ENCODE results near the gene RAB22A.

RAB22A gene, protein sequence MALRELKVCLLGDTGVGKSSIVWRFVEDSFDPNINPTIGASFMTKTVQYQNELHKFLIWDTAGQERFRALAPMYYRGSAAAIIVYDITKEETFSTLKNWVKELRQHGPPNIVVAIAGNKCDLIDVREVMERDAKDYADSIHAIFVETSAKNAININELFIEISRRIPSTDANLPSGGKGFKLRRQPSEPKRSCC

DNA sequence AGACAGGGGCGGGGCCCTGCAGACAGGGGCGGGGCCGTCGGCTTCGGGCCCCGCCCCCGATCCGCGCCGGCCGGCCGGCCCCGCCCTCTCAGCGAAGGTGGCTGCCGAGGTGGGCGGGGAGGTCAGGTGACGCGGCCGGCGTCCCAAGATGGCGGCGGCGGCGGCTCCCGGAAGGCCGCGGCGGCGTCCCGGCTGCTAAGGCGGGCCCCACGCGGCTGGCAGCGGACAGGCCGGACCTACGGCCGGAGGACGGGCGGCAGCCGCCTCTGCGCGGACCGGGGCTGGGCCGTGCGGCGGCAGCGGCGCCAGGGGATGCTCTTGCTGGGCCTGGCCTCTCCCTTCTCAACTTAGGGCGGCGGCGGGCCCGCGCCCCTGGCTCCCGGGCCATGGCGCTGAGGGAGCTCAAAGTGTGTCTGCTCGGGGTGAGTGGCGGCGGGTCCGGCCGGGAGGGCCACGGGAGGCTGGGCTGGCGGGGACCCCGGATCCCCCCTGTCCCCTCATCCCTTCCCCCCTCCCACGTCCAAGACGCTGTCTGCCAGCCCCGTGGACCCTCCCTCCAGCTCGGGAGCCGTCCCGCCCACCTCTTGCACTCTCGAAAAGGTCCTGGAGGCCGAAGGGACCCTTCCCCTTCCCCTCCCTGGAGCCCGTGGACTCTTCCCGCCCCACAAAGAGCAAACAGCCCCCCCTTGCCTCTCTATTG, at the start of gene RAB22A:
TSS of gene RAB22A (plus strand) at position 125 of the 700 bp plus-strand sequence. CDS start at position 387, 262 bp downstream.
- peak; percentile 55 to 76 for DNase-seq (ENCODE audit: low read depth in 2 of 2)

DNA sequence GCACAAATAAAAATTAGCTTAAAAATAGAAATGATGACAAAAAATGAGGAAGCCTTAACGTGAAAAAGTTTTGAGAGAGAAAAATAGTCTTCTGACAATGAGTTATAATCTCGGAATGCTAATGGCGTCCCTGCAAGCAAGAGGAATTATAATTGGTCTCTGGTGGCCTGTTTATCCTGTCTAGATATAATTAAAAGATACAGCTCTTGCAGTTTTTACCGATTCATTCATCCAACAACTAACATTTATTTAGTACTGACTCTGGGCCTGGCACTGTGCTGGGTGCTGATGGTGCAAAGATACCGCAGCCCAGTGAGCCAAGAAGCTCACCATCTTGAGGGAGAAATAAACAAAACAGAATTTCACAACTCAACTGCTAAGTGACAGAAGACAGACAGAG, 49.5 kb upstream of the RAB22A start:
- DNase-seq (ENCODE audit: low read depth in 2 of 2): no peak

- no peak for DNase-seq (ENCODE audit: low read depth in 2 of 2)
Observed at GRCh38 chr20:58261660-58262059, 47.9 kb upstream of the RAB22A start.

DNA sequence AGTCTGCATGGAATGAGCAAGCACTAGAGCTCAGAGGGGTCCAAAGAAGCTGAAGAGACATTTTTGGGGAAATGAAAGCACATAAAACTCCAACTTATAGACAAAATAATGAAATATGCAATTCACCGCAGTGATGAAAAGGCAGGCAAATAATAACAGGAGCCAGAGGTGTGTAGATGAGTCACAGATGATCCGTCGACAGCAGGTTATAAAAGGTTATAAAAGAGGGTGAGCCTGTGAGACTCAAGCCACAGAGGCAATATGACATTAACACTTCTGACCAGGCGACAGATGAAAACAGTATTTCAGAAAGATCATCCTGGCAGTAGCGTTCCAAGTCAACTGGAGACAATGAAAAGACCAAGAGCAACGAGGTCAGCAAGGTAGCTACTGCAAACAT, 45.2 kb upstream of the RAB22A start:
- DNase-seq (ENCODE audit: low read depth in 2 of 2): no peak

DNA sequence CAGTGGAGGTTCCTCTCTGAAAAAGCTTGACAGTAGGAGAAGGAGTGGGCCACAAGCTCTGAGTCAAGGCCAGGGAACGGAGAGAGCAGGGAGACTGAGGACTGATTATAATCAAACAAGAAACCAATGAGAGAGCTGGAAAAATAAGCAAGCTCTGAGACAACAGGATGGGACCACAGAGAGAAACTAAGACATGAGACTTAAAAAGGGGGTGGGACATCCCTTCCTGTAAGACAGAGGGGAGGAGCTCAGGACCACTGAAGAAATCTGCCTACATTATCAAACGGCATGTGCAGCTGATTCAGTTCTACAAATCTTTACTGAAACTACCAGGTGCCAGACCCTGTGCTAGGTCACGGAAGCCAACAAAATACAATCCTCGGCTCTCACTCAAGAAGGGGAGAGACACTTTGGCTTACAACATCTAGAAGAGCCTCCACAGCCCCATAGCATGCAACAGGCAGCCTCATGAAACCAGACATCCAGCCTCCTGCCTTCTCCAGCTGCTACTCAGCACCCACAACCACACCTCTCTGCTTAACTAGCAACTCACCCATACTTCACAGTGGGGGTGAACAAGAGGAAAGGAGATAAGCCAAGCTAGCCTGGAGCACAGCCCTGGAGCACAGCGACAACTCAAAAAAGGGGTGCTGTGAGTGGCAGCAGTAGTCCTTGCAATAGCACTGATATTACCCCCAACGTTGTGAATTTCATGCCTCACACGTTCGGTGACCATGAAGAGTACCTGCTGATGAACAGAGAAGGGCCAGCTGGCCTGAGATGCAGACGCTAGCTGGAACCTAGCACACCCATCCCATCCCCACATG, 41.9 kb upstream of the RAB22A start:
- no peak for DNase-seq (ENCODE audit: low read depth in 2 of 2)

GRCh38 chr20:58268421-58268821, 41.1 kb upstream of the RAB22A start:
- DNase-seq (ENCODE audit: low read depth in 2 of 2): no peak

DNA sequence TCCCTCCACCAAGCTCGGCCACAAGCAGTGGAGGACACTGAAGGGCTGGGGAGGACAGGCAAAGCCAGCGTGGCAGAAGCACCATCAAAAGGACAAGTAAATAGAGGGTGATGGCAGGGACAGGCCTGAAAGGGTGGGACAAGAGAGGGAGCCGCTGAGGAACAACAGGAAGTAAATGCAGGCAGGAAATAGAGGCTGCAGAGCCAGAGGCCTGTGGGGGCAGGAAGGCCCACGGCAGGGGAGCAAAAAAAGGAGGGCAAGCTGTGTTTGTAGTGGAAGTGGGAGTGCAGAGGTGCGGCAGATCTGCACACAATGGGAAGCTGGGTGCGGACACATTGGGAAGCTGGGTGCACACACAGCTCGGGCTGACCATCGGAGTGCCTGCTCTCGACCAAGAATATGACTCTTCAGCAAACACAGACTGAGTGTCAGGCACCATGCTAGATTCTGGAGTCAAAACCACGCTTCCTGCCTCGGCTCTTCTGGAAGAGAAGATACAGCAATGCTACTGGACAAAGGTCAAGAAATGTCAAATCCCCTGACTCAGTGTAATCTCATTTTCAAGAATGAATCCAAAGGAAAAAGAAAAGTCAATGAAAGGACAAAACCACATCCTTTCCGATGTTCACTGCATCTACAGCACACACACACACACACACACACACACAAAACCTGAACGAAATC, 40.4 kb upstream of the RAB22A start:
- no peak for DNase-seq (ENCODE audit: low read depth in 2 of 2)

DNA sequence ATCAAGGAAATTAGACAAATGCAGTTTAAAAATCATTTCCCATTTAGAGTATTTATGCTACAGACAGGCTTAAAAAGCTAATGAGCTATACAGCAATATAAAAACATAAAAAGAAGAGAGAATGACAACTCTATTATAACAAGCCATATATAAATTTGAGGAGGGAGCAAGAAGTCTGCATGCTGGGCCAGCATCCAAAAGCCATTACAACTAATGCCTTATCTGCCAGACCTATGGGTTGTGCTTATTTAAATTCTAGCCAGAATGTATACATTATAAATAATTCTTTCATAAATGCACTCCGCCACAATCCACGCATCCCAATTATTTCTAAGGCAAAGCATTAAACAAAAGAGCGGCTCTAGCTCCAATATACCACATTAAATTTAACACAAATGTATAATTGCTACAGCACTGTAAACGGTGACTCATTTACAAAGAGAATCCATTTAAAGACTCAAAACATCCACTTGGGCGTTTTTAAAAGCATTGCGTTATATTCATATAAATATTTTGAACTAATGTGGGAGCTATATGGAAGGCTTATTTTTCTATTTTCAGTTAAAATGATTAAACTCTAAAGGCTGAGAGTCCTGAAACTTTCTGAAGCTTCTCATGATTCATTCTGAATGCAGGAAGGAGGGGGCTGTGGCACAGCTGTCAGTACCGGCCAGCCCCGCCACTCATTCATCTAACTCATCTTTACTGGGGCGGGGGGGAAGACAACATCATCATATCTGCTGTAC, 37.7 kb upstream of the RAB22A start:
- DNase-seq (ENCODE audit: low read depth in 2 of 2): peak in 1 of 2 donors; percentile 6

- DNase-seq (ENCODE audit: low read depth in 2 of 2): no peak
Observed at GRCh38 chr20:58274384-58274783, 35.1 kb upstream of the RAB22A start.

GRCh38 chr20:58277107-58277506, 32.4 kb upstream of the RAB22A start:
- DNase-seq (ENCODE audit: low read depth in 2 of 2): no peak

GRCh38 chr20:58277578-58278472, 31.7 kb upstream of the RAB22A start:
- DNase-seq (ENCODE audit: low read depth in 2 of 2): no peak

GRCh38 chr20:58286729-58287128, 22.8 kb upstream of the RAB22A start:
- no peak for DNase-seq (ENCODE audit: low read depth in 2 of 2)

DNA sequence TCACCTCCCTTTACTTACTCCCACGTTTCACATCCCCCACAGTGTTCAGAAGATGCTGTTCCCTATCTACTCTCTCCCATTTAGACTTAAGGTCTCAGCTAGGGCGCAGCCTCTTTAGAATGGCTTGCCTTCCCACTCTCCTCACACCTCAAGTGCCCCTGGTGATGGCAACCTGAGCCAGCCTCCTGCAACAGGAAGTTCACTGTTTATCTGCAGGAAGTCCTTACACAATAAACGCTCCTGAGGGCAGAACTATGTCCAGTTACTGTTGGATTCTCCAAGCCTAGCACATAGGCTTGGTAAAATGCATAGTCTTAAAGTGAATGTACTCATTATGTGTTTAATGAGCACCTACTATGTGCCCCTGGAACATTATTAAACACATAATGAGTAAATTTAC, 21.9 kb upstream of the RAB22A start:
- no peak for DNase-seq (ENCODE audit: low read depth in 2 of 2)

DNA sequence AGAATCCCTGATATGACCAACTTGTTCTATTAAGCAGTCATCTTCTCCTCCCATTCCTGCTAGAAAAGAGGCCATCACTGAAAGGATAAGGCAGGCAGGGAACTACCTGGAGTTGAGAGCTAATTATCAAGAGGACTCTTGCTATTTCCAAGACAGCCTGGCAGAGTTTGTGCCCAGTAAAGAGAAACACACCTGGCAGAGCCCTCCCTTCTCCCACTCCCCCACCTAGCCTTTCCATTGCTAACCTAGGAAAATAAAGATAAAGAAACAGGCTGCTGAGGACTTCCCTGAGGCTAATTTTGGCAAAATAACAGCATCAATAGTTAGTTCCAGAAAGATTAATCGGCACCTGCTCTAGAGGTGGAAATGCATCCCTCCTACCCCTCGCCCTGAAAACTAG, 20.4 kb upstream of the RAB22A start:
- no peak for DNase-seq (ENCODE audit: low read depth in 2 of 2)

GRCh38 chr20:58293453-58293852, 16.1 kb upstream of the RAB22A start:
- DNase-seq (ENCODE audit: low read depth in 2 of 2): no peak

GRCh38 chr20:58294497-58295455, 14.7 kb upstream of the RAB22A start:
- DNase-seq (ENCODE audit: low read depth in 2 of 2): no peak

DNA sequence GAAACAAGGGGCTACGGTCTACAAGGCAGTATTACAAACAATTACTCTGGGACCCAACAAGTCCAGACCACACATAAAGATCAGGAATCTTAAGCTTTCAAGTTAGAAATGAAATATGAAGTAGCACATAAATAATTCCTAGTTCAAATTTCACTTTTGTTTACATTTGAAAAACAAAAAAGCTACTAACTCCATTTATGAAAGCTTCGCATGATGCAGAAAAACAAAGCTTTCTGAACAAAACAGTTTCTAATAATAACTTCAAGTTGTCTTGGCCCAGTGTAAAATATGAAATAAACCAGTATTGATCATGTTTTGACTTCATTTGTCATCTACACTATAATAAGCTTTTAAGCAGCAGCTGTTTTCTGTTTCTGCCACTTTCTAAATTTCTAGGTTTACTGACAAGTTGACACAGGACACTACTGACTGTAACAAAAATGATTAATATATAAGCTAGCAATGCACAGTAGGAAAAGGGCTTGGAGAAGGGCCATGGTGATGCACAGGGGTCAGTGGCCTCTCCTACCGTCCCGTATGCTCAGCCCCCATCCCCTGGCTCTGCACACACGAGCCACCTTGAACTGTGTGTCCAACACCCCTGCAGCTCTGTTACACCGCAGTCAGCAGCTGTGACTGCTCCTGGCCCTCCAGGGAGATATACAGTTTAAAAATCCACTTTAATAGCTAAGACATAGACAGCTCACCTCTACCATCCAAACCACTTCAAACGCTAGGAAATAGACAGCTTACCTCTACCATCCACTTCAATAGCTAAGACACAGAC, 13.3 kb upstream of the RAB22A start:
- DNase-seq (ENCODE audit: low read depth in 2 of 2): no peak

- no peak for DNase-seq (ENCODE audit: low read depth in 2 of 2)
Observed at GRCh38 chr20:58297394-58297793, 12.1 kb upstream of the RAB22A start.
